ENCODE measurements around the gene CYB561A3.

CYB561A3 gene

GRCh38 chr11:61305417-61305816 lies 56.3 kb downstream of the CYB561A3 start:
- no peak overlapping the region for H3K4me3 ChIP-seq (ENCODE audit: low read length)
- no peak for TF ChIP-seq CTCF (conservative IDR thresholded peaks at IDR 0.05; ENCODE audit: low read length)
- no peak for DNase-seq (ENCODE audit: low read depth)

GRCh38 chr11:61303725-61304124 lies 58.0 kb downstream of the CYB561A3 start:
- no peak overlapping the region for H3K4me3 ChIP-seq (ENCODE audit: low read length)
- no peak for DNase-seq (ENCODE audit: low read depth)
- TF ChIP-seq CTCF (conservative IDR thresholded peaks at IDR 0.05; ENCODE audit: low read length), result no peak

- no peak overlapping the region for H3K4me3 ChIP-seq (ENCODE audit: low read length)
- no peak for DNase-seq (ENCODE audit: low read depth)
- TF ChIP-seq CTCF (conservative IDR thresholded peaks at IDR 0.05; ENCODE audit: low read length), result no peak
These were observed 59.1 kb downstream of the CYB561A3 start for GRCh38 chr11:61302550-61302949.

Data from AG10803 (cell line).